ENCODE data around the gene KIF2B.
"Not testable (repeated sequence)": the region's sequence is repeated elsewhere in the genome, so short reads cannot be mapped to it uniquely, and the experiment has no call there.

KIF2B gene

DNA sequence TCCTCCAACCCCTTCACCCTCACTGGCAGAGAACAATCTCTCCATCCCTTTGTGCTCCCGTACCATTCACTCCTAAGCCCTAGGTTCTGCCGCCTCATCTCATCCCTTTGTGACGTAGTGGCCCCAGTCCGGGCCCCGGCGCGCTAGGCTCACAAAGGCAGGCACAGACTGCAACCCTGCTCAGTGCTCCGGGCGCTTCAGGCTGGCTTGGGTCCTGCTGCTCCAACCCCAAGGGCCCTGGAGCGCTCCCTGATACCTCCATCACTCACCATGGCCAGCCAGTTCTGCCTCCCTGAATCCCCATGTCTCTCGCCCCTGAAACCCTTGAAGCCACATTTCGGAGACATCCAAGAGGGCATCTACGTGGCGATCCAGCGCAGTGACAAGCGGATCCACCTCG is at the start of gene KIF2B:
TSS of gene KIF2B (plus strand) at position 164 of the 400 bp plus-strand sequence. CDS start at position 271, 107 bp downstream.
- DNase-seq = no peak

GRCh38 chr17:53780320-53780719 is 42.4 kb upstream of the KIF2B start:
- DNase-seq = no peak

GRCh38 chr17:53791551-53791950 is 31.2 kb upstream of the KIF2B start:
- no peak for DNase-seq

GRCh38 chr17:53792451-53792850 is 30.3 kb upstream of the KIF2B start:
- DNase-seq = no peak

DNA sequence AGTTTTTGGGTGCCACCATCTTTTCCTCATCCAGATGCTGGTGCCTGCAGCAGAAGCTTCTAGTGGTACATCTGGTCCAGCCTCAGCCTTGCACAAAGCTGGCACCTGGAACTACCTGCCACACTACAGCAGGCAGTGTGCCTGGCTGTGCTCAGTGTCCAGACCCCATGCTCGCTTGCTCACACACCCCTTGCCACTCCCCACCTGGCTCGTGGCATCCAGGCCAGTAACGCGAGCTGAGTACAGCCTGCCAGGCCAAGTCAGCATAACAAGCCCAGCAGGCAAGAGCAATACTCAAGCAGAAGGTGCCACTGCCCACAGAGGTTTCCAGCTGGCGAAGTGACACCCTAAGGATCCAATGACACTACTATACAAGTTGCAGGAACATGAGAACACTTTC is 29.7 kb upstream of the KIF2B start:
- no peak for DNase-seq

DNA sequence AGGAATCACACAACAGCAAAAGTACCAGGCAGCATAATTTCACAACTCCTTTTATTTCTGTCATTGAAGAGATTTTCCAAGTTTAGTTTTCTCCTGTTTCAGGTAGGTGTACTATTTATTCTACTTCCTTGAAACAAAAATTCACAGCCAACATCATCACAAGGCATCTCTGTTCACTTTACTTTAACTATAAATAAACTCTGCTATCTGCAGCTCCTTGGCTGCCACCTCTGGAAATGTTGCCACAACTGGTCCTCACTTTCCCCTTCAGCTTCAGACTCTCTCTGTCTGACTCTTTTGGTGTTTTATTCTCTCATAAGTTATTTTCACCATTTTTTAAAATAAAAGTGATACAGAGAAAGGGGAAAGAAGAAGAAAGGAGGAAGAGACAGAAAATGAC is 27.9 kb upstream of the KIF2B start:
- DNase-seq = no peak

DNA sequence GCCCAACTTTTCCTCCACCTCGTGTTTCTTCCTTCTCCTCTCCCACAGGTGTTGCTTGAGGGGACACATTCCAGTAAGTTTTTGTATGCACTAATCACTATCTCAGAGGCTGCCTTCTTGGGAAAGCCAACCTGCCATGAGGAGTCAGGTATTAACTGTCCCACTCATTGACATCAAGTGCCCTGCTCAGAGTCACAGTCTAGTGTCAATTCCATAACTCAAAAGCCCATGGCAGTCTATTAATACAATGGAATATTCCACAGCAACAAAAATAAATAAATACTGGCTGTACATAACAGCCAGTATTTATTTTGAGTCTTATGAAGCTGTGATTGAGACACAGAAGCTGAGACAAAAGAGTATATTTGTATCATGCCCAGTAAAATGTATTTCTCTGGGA is 26.1 kb upstream of the KIF2B start:
- DNase-seq = no peak

DNA sequence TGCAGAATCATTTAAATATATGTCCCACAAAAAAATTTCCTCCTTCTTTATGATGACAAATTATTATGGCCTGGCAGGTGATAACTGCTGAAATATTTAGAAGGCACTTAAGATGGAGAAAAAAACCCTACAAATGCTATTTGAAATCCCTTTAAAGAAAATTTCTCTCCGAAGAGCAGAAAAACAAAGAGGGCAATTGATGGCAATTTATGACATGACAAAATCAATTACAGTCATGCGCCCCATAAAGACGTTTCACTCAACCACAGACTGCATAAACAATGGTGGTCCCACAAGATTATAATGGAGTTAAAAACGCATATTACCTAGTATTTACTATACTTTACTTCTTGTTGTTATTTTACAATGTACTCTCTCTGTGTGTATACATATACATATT is 25.2 kb upstream of the KIF2B start:
- no peak for DNase-seq

- no peak for DNase-seq
These were observed 18.3 kb upstream of the KIF2B start for GRCh38 chr17:53804437-53804836.

DNA sequence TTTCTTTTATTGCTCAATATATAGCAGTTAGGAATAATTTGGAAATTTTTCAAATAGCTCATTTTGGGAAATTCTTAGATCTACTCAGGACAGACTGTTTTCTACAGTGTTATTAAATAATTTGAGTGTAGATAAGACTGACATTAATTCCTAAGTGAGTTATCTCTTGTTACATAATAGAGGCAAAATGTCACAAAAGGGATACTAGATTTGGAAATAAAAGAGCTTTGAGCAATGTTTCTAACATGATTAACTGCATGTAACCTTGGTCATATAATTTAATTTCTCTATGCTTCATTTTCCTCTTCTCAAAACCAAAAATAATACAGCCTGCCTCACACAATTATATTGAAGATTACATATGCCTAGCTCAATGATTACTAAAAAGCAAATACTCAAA is 16.3 kb upstream of the KIF2B start:
- no peak for DNase-seq

DNA sequence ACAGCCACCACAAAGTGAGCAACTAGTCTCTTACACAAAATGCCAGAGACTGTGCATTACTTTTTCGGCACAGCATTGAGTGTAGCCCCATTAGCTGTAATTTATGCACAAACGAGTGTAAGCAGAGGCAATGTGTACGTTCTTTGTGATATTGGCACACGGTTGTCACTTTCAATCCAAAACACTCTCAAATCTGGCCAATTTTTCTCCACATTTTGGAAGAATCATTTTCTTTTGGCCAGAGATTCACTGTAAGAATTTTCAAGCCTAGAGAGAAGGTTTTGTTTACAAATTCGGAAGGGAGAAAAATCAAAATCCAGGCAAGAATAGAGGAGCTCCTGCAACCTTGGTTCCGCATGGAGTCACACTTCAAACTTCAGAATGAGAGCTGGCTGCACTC is 15.4 kb upstream of the KIF2B start:
- no peak for DNase-seq

- DNase-seq = no peak
These were observed 4.5 kb upstream of the KIF2B start for GRCh38 chr17:53818271-53818670.

- no peak for DNase-seq
These were observed 3.8 kb upstream of the KIF2B start for GRCh38 chr17:53818929-53819328.

GRCh38 chr17:53819956-53820355 is 2.8 kb upstream of the KIF2B start:
- no peak for DNase-seq

GRCh38 chr17:53823341-53824050 is 769 bp downstream of the KIF2B start:
- DNase-seq = no peak

DNA sequence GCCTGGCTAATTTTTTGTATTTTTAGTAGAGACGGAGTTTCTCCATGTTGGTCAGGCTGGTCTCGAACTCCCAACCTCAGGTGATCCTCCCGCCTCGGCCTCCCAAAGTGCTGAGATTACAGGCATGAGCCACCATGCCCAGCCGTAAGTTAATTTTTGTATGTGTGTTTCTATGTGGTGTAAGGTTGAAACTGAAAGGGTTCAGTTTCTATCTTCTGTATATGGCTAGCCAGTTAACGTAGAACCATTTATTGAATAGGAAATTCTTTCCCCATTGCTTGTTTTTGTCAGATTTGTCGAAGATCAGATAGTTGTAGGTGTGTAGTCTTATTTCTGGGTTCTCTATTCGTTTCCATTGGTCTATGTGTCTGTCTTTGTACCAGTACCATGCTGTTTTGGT is 12.0 kb downstream of the KIF2B start:
- DNase-seq = not testable (repeated sequence)

GRCh38 chr17:53837131-53837530 is 14.4 kb downstream of the KIF2B start:
- DNase-seq = no peak

DNA sequence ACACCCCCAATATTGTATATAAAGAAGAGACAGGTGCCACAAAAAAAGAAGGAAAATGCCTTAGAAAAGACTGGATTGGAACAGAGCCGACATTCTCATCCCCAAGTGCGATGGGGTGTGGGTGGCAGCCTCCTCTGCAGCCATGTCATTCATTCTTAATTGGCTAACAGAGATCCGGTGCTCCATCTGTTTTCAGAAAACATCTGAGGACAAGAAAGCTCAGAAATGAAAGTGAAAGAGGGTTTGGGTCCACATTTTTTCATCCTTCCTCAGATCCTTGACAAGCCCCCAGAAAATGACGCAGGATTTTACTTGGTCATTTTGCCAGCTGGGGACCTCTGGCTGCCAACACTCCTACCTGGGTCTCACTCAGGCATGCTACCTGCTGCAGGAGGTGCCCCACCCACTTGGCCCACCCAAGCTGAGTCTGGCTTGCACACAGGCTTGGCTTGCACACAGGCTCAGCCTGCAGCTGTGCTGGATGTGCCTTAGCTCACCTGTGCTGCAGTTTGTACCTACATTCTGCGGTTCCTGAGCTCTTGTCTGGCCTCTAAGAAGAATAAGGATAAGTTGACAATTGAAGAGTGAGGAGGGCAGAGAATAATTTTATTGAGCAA is 21.9 kb downstream of the KIF2B start:
- DNase-seq = no peak

DNA sequence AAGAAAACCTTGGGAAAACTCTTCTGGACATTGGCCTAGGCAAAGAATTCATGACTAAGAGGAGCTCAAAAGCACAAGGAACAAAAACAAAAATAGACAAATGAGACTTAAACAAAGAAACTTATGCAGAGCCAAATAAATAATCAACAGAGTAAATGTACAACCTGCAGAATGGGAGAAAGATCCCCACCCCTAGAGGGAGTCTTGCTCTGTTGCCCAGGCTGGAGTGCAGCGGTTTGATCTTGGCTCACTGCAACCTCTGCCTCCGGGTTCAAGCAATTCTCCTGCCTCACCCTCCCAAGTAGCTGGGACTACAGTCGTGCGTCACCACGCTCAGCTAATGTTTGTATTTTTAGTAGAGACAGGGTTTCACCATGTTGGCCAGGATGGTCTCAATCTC is 48.4 kb downstream of the KIF2B start:
- not testable (repeated sequence) for DNase-seq

Measured in hematopoietic multipotent progenitor cell treated with erythropoietin and hydrocortisone succinate and interleukin-3 and kit ligand, for 8 days (in vitro differentiated cells).